Measurements from ENCODE around the gene VENTX.

Gene VENTX

DNA sequence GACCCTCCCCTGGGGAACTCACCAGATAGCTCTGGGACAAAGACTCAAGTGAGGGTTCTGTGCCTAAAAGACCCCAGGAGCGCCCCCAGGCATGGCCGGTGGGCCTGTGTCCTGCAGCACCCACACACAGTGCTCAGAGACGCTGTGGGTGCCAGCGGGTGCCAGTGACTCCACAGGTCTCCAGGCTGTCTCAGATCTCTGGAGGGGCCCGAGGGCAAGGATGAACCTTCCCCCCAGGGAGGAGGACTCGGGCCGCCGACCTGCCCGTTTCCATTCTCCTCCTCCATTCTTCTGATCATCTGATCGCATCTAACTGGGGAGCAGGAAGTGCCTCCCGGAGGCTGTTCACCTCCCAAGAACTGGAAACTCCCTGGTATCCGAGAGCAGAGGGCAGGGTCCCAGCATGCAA lies 38.0 kb downstream of the VENTX start:
- no peak for DNase-seq

GRCh38 chr10:133276100-133276434 lies 38.4 kb downstream of the VENTX start:
- DNase-seq: no peak

DNA sequence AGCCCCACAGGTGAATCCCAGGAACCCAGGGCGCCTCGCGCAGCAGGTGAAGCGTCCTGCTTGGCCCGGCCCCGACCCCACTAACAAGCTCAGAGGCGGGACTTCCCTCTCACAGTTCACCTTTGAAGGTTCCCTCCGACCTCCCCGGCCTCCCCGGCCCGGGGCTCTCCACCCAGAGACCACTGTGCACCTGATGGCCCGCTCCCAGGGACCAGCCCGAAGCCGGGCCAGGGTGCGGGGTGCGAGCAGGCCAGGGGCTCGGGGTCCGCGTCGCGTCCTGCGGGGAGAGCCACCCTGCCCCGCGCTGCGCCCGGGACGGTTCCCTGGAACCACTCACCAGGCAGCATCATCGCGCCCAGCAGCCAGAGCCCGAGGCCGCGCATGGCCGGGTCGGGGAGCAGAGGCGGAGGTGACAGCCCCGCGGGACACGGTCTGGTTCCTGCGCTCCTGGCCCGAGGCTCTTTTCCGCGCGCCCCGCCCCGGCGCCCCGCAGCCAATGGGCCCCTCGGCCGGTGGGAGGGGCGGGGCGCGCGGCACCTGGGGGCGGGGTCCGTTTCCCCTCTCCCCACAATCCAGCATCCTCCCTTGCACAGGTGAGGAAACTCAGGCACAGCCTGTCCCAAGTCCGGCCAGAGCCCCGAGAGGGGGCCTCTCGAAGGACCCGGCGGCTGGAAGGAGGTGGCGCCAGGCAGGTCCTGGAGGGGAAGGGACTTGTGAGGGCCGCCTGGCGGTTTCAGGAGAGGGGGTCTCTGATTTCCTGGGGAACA lies 39.0 kb downstream of the VENTX start, which contains the start of gene ADAM8:
TSS of gene ADAM8 (minus strand) at position 434 of the 767 bp plus-strand sequence. CDS start at position 383, 51 bp downstream.
- DNase-seq: no peak

DNA sequence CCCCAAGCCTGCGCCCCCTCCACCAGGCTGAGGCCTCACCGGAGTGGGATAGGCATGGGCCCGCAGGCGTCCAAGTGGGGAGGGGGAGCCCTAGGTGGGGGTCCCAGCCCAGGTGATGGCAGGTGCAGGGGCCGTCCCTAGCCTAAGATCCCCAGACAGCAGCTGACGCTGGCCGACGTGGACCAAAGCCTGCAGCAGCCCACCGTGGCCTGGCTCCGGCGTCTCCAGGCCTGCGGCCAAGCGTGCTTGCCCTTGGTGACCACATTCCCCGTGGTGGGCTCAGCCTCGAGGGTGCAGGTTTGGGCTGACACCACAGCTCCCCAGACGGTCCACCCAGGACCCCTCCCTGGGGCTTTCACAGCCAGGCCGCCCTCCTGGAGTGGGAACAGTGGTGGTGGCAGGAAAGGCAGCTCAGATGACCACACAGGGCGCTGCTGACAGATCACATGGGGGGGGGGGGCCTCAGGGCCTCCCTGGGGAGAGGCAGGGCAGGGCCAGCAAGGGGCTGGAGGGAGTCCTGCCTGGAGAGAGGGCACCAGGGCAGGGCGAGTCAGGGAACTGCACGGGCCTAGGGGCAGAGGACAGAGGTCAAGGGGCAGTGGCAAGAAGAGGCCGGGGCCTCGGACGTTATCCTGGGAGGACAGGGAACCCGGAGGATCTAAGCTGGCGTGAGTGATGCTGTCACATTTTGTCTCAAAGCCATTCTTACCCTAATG lies 39.8 kb downstream of the VENTX start:
- DNase-seq: no peak

GRCh38 chr10:133277993-133278576 lies 40.4 kb downstream of the VENTX start:
- DNase-seq: no peak

- DNase-seq: no peak
Observed at GRCh38 chr10:133278577-133279265, 41.1 kb downstream of the VENTX start.

DNA sequence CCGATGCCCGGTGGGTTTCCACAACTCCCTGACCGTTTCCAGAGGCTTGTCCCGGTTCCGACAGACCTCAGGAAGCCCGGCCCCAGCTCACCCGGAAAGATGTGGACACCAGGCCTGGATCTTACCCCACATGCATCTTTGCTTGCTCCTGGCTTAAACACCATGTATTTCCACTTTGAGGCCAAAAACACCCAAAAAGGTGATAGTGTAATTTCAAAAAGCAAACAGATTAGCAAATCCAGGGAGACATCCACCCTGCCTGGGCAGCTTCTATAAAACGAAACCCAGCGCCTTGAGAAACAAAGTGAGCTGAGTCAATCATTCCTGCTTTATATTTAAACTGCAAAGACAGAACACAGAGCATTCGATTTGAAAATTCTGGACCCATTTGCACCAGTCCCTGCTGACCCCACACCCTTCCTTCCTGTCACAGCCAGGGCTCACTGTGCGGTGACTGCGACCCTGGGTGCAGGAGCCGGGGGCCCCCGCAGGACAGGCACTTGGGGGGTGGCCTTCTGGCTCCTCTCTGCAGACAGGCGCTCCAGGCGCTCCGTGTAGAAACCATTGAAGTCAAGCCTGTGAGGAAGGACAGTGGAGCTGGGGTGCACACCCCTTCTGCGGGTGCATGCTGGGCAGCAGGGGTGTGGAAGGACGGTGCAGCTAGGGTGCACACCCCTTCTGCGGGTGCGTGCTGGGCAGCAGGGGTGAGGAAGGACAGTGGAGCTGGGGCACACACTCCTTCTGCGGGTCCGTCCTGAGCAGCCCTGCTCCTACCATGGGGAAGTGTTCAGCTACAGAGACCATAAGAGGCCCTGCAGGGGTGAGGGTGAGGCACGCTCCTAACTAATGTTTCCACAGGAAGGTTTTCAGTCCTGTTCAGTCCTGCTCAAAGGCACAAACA lies 41.9 kb downstream of the VENTX start:
- DNase-seq: no peak

- DNase-seq: no peak
Observed at GRCh38 chr10:133280391-133281059, 42.9 kb downstream of the VENTX start.

GRCh38 chr10:133281084-133281483 lies 43.4 kb downstream of the VENTX start:
- DNase-seq: no peak

DNA sequence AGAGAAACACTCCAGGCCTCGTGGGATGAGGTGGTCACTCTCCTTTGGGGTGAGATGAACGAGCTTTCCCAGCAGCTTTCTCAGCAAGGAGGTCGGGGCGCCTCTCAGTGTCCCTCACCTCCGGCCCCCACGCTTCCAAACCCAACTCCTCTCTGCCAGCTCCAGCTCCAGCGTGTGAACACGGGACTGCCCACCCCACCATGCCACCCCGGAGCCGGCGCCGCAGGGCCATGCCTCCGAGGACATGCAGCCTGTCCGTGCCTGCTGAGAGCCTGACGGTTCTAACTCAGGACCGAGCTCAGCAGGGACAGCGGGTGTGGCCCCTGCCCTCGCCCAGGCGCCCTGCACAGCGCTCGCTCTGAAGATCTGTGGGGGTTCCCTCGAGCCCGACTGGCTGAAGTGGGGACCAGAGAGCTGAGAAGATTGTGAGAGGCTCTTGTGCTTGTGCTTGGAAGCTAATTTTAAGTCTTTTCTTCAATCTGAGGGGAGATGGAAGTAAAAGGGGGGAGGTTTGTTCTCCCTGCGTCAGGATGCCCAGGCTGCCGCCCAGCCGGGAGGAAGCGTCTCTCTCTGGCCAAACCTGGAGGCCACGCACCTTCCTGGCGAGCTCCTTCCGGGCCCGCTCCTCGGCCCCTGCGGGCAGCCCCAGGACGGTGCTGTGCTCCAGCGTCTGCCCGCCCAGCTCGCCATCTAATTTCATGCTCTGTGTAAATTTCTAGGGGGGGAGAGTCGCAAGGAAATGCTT lies 44.1 kb downstream of the VENTX start:
- no peak for DNase-seq

DNA sequence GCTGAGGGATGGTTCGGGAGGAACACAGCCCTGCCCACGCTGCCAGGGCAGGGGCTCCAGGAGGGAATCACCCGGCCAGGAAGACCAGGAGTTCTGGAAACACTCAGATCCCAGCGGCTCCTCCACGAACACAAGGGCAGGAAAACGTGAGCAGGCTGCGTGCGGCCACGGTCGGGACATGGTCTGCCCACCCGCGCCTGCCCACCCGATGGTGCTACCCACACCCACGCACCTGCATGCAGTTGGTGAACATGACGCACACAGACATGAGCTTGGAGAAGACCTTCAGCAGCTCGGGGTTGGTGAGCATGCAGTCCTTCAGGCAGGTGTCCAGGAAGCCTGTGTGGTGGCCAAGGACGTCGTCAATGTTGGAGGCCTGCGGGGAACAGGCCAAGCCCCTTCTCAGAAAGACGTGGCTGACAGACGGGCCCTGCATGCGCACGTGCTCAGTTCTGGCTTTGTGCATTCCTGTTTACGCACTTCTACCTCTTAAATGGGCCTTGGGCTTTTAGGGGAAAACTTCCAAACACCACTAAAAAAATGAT lies 45.3 kb downstream of the VENTX start:
- no peak for DNase-seq

- no peak for DNase-seq
Observed at GRCh38 chr10:133283931-133284330, 46.3 kb downstream of the VENTX start.

- DNase-seq: no peak
Observed at GRCh38 chr10:133285217-133285616, 47.6 kb downstream of the VENTX start.

GRCh38 chr10:133286366-133286765 lies 48.7 kb downstream of the VENTX start:
- DNase-seq: no peak

DNA sequence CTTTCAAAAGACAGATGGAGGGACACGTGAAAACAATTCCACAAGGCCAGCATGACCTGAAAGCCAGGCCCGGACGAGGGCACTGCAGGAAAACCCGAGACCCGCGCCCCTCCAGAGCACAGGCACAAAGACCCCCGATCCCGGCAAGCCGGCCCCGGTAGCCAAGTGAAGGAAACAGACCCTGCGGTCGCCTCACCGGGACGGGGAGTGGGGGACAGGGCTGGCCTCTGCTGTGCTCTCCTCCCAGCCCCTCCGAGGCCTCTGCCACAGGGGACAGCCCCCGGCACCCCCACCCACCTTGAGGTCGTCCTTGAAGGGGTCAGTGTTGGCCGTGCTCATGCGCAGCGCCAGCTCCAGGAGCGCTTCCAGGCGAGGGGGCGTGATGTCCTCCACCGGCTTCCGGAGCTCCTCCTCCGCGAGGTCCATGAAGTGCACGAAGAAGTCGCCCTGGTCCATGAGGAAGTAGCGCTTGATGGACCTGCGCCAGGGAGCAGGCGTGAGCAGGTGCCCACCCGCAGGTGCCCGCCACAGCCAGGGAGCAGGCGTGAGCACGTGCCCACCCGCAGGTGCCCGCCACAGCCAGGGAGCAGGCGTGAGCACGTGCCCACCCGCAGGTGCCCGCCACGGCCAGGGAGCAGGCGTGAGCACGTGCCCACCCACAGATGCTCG lies 50.3 kb downstream of the VENTX start:
- DNase-seq: no peak

GRCh38 chr10:133289761-133290160 lies 52.1 kb downstream of the VENTX start:
- no peak for DNase-seq

All from DMS 273 treated with DMSO at 0.1 percent for 48 hours (cell line).